Hepatocyte (in vitro differentiated cells): Measurements from ENCODE around the gene ZFR2.

Source experiments
- CTCF ChIP-seq: fragments of 200-600 bp; sonication (generic); IDR thresholded peaks from 2 replicates; pipeline ENCODE4 v1.5.1; 2016; ENCODE audit warnings: antibody characterized with exemption, mild to moderate bottlenecking; ENCODE audit not compliant: poor library complexity
- EZH2 ChIP-seq: fragments of 200-600 bp; sonication (generic); IDR thresholded peaks from 2 replicates; pipeline ENCODE4 v1.6.1; 2016; ENCODE audit warnings: antibody characterized with exemption, mild to moderate bottlenecking, borderline replicate concordance
- EZH2phosphoT487 ChIP-seq: fragments of 200-600 bp; sonication (generic); IDR thresholded peaks from one replicate; pipeline ENCODE4 v1.6.1; 2018; ENCODE audit warnings: antibody characterized with exemption, mild to moderate bottlenecking, low read depth, moderate library complexity; ENCODE audit not compliant: unreplicated experiment, severe bottlenecking

- TF ChIP-seq EZH2phosphoT487 (no peak), CTCF (no peak), EZH2 (no peak)
These were observed 47.7 kb downstream of the ZFR2 start for GRCh38 chr19:3821156-3821555.
